Activated T-cell treated with anti-CD3 and anti-CD28 coated beads, Interleukin-2, amount 50 U/mL, for 24 hours (primary cell): ENCODE data around the gene SNRPD3.

Source experiments
- DNase-seq: peaks from one replicate; pipeline ENCODE4 v3.0.0-alpha.2; 2020
- H3K27ac Mint-ChIP-seq: 2 replicates; pipeline ENCODE4 v1.8.0; 2020; ENCODE audit warnings: mild to moderate bottlenecking, mixed read lengths
- H3K27me3 Mint-ChIP-seq: 2 replicates; pipeline ENCODE4 v1.8.0; 2020; ENCODE audit warnings: mixed read lengths
- H3K36me3 Mint-ChIP-seq: 2 replicates; pipeline ENCODE4 v1.8.0; 2020; ENCODE audit warnings: low read depth, mixed read lengths
- H3K4me1 Mint-ChIP-seq: 2 replicates; pipeline ENCODE4 v1.8.0; 2020; ENCODE audit warnings: low read depth, mixed read lengths
- H3K4me3 Mint-ChIP-seq: 2 replicates; pipeline ENCODE4 v1.8.0; 2020; ENCODE audit warnings: mild to moderate bottlenecking, moderate library complexity, mixed read lengths
- H3K9me3 Mint-ChIP-seq: 2 replicates; pipeline ENCODE4 v1.8.0; 2020; ENCODE audit warnings: mixed read lengths

Gene SNRPD3

DNA sequence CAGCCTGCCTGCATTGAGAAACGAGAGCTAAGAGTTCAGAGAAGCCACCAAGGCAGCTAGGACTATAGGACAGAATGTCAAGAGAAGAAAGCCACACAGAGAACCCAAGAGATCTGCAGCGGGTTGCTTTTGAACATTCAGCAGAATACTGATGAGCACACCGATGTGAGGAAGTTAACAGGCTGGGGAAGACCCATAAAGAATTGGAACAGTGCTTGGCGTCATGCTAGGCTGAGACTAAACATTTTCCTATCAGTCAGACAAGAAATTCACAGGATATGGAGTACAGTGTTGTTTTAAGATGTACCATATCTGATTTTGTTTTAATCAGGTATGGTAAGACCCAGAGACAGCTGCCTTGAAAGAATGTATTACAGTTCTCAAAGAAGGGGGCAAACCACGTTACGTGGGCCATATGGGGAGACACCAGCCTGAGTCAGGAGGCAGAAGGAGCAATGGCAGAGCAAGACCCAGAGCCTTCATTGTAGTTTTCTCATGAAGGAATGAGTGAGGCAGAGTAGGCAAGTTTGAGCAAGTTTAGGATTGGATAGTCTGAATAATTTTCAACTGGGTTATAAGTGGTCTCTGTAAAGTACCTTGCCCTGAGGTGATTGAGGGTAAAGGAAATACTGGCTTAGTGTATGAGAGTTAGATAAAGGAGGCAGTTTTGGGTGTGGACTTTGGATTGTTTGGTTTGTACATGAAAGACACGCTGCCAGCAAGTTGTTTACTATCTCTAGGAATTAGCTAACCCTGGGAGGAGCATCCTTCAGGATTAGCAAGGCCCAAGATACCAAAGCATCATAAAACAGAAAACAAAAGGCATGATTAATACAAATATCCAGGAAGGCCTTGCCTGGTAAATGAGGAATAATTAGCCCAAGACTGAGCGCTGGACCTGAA is 22.8 kb downstream of the SNRPD3 start:
- H3K27me3 Mint-ChIP-seq = no peaks in the 10 kb centered on the region
- H3K4me1 Mint-ChIP-seq = no peaks in the 10 kb centered on the region
- H3K9me3 Mint-ChIP-seq = no peaks in the 10 kb centered on the region
- H3K27ac Mint-ChIP-seq = peak overlapping the region; percentile 49
- H3K4me3 Mint-ChIP-seq = no peak overlapping the region
- DNase-seq = no peak
- peaks cover 37% of the 10 kb centered on the region for H3K36me3 Mint-ChIP-seq

DNA sequence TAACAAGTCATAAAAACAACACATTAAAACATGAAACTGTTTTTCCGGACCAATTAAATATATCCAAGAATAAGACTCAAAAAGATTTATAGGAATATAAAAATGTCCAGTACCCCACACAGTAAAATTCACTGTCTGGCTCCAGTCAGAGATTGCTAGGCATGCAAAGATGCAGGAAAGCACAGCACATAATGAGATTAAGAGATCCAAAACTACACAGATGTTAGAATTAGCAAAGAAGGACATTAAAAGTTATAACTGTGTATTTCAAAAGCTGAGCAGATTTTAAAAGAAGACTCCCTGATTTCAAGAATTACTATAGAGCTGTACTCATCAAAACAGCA is 23.4 kb downstream of the SNRPD3 start:
- H3K36me3 Mint-ChIP-seq = peaks cover 31% of the 10 kb centered on the region
- H3K9me3 Mint-ChIP-seq = no peaks in the 10 kb centered on the region
- H3K4me3 Mint-ChIP-seq = no peak overlapping the region
- no peak overlapping the region for H3K27ac Mint-ChIP-seq
- H3K27me3 Mint-ChIP-seq = no peaks in the 10 kb centered on the region
- no peaks in the 10 kb centered on the region for H3K4me1 Mint-ChIP-seq
- DNase-seq = no peak

DNA sequence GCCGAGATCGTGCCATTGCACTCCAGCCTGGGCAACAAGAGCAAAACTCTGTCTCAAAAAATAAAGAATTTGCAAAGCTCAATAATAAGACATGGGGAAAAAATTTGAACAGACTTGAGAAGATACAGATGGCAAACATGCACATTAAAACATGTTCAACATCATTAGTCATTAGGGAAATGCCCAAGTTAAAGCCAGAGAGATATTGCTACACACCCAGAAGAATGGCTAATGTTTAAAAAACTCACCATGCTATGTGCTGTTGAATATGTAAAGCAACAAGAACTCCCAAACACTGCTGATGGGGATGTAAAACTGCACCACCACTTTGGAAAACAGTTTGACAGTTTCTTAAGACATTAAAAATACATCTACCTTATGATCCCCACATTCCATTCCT is 24.5 kb downstream of the SNRPD3 start:
- H3K36me3 Mint-ChIP-seq = peaks cover 21% of the 10 kb centered on the region
- H3K27me3 Mint-ChIP-seq = no peaks in the 10 kb centered on the region
- H3K9me3 Mint-ChIP-seq = no peaks in the 10 kb centered on the region
- no peak overlapping the region for H3K27ac Mint-ChIP-seq
- DNase-seq = no peak
- no peak overlapping the region for H3K4me3 Mint-ChIP-seq
- H3K4me1 Mint-ChIP-seq = no peaks in the 10 kb centered on the region

DNA sequence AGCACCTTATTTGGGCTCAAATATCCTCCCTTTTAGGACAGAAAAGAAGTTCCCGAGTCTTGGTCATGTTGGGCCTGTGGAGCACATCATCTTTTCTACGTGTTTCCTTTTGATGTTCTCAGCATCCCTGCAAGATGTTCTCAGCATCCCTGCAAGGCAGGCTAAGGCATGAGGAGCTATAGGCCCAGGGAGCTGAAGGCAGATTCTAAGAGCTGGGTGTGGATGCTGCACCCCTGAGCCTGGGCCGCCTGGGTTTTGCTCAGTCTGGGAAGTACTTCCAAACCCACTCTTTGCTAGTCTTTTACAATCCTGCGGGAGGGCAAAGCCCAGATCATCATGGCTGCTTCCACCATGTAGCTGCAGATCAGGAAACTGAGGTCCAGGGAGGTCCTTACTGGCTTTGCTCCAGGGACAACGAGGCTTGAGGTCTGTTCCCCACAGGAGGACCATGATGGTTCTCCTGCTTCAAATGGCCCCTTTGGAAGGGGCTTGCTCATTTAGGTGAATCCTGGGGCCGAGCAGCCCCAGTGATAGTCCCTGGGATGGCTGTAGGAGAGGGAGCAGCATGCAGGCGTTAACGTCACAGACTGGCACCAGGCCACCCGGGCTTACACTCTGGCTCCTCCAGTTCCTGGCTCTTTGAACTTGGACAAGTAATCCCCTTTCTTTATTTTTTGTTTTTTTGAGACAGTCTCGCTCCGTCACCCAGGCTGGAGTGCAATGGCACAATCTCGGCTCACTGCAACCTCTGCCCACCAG is 26.4 kb downstream of the SNRPD3 start:
- no peak overlapping the region for H3K4me3 Mint-ChIP-seq
- H3K9me3 Mint-ChIP-seq = no peaks in the 10 kb centered on the region
- peaks cover 8% of the 10 kb centered on the region for H3K36me3 Mint-ChIP-seq
- H3K27ac Mint-ChIP-seq = no peak overlapping the region
- DNase-seq = no peak
- H3K27me3 Mint-ChIP-seq = no peaks in the 10 kb centered on the region
- no peaks in the 10 kb centered on the region for H3K4me1 Mint-ChIP-seq

DNA sequence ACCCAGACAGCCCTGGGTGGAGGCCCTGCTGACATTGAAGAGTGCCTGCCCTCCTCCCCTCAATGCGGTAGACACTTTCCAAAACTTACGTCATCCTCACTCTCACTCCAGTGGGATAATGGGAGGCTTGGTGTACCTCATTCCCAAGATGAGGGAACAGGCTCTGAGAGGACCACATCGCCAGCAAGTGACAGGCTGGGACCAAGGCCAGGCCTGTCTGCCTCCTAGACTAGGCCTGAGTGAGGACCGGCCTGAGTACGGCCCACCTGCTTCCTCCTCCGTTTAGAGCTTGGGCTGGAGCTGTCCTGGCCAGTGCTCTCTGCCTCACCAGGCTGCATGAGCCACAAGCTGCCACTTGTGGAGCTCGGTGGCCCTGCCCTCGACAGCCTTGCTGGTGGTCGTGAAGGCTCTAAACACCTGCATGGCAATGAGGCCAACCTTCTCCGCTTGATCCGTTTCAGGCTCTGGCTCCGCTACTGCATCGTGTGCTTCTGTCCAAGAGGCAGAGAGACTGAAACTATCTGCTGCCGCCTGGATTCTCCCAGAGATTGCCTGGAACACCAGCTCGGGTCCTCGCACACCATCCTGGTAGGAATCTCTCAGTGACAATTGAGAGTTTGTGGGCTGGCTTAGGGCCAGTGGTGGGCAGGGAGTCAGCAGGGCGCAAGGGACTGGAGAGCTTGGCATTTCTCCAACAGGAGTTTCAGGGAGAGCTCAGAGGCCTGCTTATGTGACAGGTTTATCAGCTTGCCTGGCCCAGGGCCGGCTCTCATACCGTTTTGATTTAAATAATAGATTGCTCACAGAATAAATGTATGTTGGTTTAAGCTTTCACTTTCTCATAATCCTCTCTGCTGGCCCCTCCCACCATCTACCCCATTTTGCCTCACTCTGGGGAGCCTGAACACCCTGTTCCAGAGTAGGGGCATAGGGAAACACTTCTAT is 27.7 kb downstream of the SNRPD3 start:
- Mint-ChIP-seq H3K27ac (no peak overlapping the region), H3K9me3 (no peaks in the 10 kb centered on the region), H3K36me3 (no peaks in the 10 kb centered on the region), H3K4me3 (no peak overlapping the region), H3K27me3 (no peaks in the 10 kb centered on the region), H3K4me1 (no peaks in the 10 kb centered on the region)
- no peak for DNase-seq

DNA sequence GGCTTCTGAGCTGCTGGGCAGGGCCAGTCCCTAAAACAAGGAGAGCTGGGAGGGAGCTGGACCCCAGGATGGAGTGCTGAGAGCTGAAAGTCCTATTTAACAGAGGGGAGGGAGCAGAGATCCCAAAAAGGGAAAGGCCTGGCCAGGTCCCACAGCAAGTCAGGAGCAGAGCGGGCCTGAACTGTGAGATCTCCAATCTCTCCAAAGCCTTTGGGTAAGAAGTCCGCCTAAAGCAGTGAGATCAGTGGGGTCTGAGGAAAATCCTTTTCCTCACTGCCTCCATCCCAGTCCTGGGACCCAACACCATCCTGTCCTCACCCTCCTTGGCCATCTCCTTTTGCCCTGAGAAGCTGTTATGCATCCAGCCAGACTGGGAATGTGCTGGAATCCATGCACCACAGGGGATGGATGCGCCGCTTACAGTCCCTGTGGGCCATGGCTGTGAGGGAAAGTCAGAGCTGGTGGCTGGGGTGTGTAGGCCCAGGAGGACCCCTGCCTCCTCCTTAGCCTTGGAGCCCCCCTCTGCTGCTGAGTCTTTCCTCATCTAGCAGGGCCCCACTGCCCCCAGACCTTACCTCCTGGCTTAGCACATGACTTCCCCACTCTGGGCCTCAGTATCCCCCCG is 28.5 kb downstream of the SNRPD3 start:
- no peak overlapping the region for H3K4me3 Mint-ChIP-seq
- H3K27me3 Mint-ChIP-seq = no peaks in the 10 kb centered on the region
- H3K9me3 Mint-ChIP-seq = no peaks in the 10 kb centered on the region
- H3K4me1 Mint-ChIP-seq = no peaks in the 10 kb centered on the region
- no peak for DNase-seq
- H3K27ac Mint-ChIP-seq = no peak overlapping the region
- H3K36me3 Mint-ChIP-seq = no peaks in the 10 kb centered on the region

DNA sequence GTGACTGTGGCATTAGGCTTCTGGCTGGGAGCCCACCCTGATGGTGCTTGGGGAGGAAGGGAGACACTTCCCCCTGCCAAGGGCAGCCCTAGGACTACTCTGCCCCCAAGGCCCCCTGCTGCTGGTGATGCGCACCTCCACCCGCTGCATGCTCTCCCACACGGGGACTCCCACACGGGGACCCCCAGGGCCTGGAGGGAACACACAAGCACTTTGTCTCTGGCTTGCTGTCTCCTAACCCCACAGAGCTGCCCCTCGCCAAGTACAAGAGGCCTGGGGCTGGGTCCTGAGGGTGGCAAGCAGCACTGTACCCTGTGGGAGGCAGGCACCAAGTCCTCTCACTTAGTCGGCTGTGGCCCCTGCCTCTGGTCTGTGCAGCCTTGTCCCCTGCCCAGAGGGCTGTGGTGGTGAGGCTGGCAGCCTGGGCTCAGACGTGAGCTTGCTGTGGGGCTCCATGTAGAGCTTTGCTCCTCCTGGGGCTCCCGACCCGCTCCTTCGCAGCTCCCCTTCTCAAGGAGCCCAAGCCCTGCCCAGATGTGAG is 29.1 kb downstream of the SNRPD3 start:
- Mint-ChIP-seq H3K27ac (no peak overlapping the region), H3K36me3 (no peaks in the 10 kb centered on the region)

DNA sequence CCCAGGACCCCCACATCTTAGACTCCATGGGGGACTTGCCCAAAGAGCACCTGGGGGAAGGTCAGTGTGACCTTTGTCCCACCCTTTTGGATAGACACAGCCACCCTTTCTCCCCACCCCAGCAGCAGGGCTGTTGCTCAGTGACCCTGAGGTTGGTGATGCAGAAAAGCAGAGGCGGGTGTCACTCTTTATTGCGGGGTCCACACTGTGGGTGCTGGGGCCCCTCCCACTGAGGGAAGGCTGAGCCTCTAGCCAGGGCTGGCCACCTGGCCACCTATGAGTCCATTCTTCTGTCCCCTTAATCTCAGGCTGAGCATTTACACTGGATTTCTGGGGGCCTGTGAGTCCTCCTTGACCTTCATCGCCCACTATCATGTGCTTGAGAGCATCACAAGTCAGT is 29.7 kb downstream of the SNRPD3 start:
- no peaks in the 10 kb centered on the region for H3K36me3 Mint-ChIP-seq
- no peak overlapping the region for H3K27ac Mint-ChIP-seq
- no peak overlapping the region for H3K4me3 Mint-ChIP-seq
- no peaks in the 10 kb centered on the region for H3K27me3 Mint-ChIP-seq
- H3K4me1 Mint-ChIP-seq = no peaks in the 10 kb centered on the region
- DNase-seq = no peak
- no peaks in the 10 kb centered on the region for H3K9me3 Mint-ChIP-seq

More for the DNA sequence above, 29.1 kb downstream of the SNRPD3 start:
- no peak overlapping the region for H3K4me3 Mint-ChIP-seq
- no peaks in the 10 kb centered on the region for H3K9me3 Mint-ChIP-seq
- no peaks in the 10 kb centered on the region for H3K27me3 Mint-ChIP-seq
- no peak for DNase-seq
- H3K4me1 Mint-ChIP-seq = no peaks in the 10 kb centered on the region

DNA sequence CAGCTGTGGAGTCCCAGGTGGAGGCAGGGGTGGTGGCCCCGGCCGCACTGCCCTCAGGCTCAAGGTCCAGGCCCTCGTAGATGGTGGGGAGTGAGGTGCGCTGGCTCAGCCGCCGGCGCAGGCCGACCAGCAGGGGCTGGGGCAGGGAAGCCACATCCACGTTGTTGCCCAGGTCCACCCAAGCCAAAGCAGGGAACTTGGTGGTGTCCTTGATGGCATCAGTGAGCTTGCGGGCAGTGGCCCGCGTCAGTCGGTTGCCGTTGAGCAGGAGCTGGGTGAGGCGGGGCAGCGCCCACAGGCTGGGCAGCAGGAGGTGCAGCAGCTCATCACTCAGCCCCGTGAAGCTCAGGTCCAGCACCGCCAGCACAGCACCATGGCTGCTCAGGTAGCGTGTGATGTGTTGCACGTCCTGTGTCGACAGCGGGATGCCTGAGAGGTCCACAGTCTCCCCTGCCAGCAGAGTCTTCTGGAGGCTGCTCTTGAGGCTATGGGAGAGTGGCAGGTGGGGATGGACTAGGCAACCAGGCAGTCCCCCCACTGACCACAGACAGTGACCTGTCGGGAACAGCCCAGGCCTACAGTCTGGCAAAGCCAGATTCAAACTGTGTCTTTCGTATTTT is 30.2 kb downstream of the SNRPD3 start:
- H3K27me3 Mint-ChIP-seq = no peaks in the 10 kb centered on the region
- H3K27ac Mint-ChIP-seq = no peak overlapping the region
- no peaks in the 10 kb centered on the region for H3K9me3 Mint-ChIP-seq
- DNase-seq = no peak
- no peak overlapping the region for H3K4me3 Mint-ChIP-seq
- H3K36me3 Mint-ChIP-seq = no peaks in the 10 kb centered on the region
- no peaks in the 10 kb centered on the region for H3K4me1 Mint-ChIP-seq

DNA sequence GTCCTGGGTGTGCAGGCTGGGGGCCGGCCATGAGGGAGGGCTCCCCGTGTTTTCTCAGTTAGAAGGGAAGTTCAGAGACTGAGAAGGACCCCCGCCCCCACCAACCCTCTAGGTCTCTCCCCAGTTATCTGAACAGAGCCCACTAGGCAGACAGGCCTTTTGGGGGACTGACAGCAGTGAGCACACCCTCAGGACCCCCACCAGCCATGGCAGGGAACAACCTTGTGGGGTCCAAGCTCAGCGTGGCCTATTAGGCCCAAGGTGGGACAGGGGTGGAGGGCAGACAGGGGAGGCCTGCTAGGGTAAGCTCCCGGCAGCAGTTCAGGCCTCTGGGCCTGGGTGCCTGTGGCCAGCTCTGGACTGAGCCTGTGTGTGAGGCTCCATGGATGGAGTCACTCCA is 31.5 kb downstream of the SNRPD3 start:
- Mint-ChIP-seq H3K36me3 (no peaks in the 10 kb centered on the region), H3K4me3 (no peak overlapping the region), H3K27ac (no peak overlapping the region), H3K27me3 (peaks cover 7% of the 10 kb centered on the region), H3K9me3 (no peaks in the 10 kb centered on the region), H3K4me1 (peaks cover 3% of the 10 kb centered on the region)
- no peak for DNase-seq

DNA sequence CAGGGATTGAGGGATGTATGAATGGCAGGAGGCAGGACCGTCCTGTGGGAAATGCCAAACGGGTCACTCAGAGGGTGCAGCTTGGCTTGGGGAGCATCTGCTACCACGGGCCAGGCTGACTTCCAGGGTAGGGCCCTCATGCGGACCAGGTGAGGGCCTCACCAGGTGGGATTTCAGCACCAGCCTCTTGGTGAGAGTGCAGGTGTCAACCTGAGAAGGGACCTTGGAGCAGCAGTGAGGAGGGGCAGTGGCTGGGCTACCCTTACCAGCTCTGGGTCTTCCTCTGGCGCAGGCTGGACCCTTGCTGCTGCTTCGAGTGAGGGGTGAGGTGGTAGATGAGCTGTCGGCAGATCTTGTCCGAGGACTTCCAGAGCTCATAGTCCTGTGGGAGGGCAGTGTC is 32.1 kb downstream of the SNRPD3 start:
- Mint-ChIP-seq H3K36me3 (no peaks in the 10 kb centered on the region), H3K27me3 (peaks cover 10% of the 10 kb centered on the region), H3K4me1 (peaks cover 6% of the 10 kb centered on the region), H3K9me3 (no peaks in the 10 kb centered on the region), H3K27ac (no peak overlapping the region), H3K4me3 (no peak overlapping the region)
- no peak for DNase-seq

DNA sequence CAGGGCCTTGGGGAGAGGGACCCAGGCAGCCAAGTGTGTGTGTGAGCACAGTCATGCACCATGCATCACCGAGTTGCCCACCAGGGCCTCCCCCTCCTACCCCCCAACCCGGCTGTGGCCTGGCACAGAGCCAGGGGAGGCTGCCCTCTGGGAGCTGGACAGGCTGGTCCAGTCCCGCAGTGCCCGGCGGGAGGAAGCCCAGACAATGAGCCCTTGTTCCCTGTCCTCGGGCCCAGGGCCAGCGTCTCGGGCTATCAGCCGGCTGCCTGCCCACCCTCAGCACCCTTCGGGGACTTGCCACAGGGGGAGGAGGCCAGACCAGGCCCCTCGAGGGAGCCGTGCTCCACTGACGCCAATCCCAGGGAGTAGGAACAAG is 32.6 kb downstream of the SNRPD3 start:
- no peak for DNase-seq
- Mint-ChIP-seq H3K27me3 (peaks cover 13% of the 10 kb centered on the region), H3K9me3 (no peaks in the 10 kb centered on the region), H3K4me1 (peaks cover 6% of the 10 kb centered on the region), H3K36me3 (no peaks in the 10 kb centered on the region), H3K27ac (no peak overlapping the region), H3K4me3 (no peak overlapping the region)

DNA sequence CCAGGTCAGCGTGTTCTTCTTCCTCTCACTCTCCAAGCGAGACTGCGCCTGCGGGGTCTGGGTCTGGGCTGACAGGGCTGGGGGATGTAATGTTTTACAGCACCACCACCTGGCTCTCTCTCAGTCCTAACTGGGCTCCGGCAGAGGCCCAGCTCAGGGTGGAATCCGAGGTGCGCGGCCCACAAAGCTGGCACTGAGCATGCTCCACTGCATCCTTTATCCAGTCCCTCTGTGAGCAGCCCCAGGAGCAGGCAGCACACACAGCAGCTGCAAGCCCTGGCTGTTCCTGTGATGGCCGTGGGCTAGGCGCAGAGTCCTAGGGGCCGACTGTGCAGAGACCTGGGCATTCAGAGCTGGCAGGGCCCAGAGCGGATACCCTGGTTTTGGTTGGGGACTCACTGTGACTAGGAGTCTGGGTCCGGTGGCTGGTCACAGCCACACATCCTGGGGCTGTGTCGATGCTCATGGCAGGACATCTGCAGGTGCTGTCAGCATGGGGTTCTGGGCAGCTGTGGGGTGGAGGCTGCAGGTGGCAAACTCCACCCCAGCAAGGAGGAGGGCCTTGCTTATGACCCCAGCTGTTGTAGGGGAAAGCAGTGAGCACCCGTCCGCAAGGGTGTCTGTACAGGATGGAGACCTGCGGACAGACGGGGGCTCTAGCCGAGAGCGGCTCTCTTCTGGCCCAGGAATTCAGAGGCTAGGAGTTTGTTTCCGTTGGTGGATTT is 33.1 kb downstream of the SNRPD3 start:
- Mint-ChIP-seq H3K9me3 (no peaks in the 10 kb centered on the region), H3K27ac (no peak overlapping the region)

More for the DNA sequence above, 33.1 kb downstream of the SNRPD3 start:
- no peak for DNase-seq
- peaks cover 14% of the 10 kb centered on the region for H3K27me3 Mint-ChIP-seq
- H3K4me1 Mint-ChIP-seq = peaks cover 6% of the 10 kb centered on the region
- H3K4me3 Mint-ChIP-seq = no peak overlapping the region
- H3K36me3 Mint-ChIP-seq = no peaks in the 10 kb centered on the region
